NK-92 treated with Interleukin-12 subunit alpha and Interleukin-12 subunit beta, amount 100 ng/mL, for 24 hours (cell line): ENCODE data around the gene MED15.
"Not testable (repeated sequence)": the region's sequence is repeated elsewhere in the genome, so short reads cannot be mapped to it uniquely, and the experiment has no call there.

Source experiments
- DNase-seq: peaks from one replicate; lab custom pipeline; 2025; lab: John Stamatoyannopoulos, UW

The MED15 gene

GRCh38 chr22:20532256-20532993 is 25.0 kb downstream of the MED15 start:
- DNase-seq: no peak

DNA sequence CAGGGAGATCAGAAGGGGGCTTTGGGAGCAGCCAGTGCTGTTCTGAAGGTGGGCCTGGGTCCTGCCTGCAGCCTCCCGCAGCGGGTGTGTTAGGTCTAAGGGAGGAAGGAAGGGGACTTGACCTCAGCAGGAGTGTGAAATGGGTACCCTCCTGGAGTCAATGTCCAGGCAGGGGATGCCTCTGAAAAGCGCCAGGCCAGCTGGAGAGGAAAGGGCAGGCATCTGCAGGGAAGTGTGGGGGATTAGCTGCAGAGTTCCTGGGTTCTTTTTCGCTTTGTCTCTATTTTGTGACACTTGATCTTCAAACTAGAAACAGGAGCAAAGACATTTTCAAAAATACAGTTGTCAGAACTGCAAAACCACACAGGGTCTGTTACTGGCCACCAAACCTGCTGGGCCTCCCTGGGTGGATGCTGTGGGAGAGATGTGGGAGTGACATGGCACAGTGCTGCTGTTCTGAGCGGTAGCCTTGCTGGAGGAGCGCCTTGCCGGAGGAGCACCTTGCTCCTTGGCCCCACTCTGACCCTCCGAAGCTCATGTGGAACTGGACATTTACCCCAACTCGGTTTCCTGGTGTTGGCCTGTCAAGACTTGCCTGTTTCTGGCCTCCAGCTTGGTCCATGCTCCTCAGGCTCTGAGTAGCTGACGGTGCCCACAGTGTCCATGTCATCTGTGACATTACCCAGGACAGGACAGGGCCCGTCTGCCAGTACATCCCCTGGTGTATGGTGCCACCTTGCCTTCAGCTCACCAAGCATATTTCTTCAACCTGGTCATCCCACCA is 25.9 kb downstream of the MED15 start:
- DNase-seq: no peak

GRCh38 chr22:20533879-20534265 is 26.5 kb downstream of the MED15 start:
- no peak for DNase-seq

DNA sequence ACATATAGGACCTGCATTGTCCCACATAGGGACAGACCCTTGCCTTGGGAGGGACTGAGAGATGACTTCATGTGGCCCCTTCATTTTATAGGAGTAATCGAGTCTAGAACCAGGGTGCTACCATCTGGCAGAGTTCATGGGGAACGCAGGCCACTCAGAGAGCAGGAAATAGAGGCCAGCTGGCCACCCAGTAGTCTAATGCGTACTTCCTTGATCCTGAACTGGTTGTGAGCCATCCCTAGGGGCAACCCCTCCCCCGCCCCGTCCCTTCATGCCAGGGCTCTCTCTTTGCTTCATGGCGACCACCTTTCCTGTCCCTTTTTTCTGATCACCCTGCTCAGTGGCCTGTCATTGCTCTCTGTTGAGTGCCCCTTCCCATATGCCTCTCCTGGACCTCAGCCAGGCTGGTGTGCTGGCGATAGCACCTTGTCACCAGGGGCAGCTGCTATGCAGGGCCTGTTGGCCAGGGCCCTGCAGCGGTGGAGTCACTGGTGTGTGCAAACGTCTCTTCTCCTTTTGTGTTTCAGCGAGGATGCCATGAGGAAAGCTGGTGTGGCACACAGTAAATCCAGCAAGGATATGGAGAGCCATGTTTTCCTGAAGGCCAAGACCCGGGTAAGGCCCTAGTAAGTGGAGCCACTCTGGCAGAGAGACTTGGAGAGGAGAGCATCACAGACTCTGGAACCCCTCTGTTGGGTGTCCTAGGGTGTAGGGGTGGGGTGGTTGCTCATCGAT is 29.3 kb downstream of the MED15 start:
- no peak for DNase-seq

- no peak for DNase-seq
These were observed 29.9 kb downstream of the MED15 start for GRCh38 chr22:20537325-20537756.

GRCh38 chr22:20537983-20538382 is 30.6 kb downstream of the MED15 start:
- DNase-seq: no peak

GRCh38 chr22:20538875-20539274 is 31.5 kb downstream of the MED15 start:
- DNase-seq: not testable (repeated sequence)

DNA sequence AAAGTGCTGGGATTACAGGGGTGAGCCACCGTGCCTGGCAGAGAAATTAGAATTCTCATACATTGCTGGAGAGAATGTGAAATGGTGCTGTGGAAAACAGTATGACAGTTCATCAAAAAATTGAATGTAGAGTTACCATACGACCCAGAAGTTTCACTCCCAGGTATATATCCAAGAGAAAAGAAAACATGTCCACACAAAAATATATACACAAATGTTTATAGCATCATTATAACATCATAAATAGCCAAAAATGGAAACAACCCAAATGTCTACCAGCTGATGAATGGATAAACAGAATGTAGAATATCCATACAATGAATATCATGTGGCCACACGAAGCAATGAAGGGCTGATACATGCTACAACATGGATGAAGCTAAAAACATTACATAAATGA is 34.6 kb downstream of the MED15 start:
- DNase-seq: no peak

DNA sequence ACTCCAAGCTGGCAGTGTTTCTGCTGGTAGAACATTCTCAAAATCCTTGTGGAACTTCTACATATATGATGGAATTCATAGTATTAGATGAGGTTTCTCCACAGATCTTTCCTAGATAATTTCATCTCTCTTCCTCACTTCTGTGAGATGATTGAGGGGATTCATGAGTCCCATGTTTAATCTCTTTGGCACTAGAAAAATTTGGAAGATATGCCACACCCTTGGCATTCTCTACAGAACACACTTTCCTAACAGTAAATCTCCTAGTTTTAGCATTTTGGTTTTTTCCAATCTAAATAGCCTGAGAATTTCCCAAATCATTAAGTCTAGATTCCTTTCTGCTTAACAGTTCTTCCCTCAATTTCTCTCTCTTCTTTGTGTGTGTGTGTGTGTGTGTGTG is 35.3 kb downstream of the MED15 start:
- DNase-seq: no peak

DNA sequence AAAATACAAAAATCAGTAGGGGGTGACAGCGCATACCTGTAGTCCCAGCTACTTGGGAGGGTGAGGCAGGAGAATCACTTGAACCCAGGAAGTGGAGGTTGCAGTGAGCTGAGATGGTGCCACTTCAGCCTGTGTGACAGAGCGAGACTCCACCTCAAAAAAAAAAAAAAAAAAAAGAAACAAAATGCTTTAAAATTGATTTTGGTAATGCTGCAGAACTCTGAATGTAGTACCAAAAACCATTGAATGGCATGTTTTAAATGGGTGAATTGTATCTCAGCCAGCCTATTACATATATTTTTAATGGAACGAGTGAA is 37.9 kb downstream of the MED15 start:
- not testable (repeated sequence) for DNase-seq

DNA sequence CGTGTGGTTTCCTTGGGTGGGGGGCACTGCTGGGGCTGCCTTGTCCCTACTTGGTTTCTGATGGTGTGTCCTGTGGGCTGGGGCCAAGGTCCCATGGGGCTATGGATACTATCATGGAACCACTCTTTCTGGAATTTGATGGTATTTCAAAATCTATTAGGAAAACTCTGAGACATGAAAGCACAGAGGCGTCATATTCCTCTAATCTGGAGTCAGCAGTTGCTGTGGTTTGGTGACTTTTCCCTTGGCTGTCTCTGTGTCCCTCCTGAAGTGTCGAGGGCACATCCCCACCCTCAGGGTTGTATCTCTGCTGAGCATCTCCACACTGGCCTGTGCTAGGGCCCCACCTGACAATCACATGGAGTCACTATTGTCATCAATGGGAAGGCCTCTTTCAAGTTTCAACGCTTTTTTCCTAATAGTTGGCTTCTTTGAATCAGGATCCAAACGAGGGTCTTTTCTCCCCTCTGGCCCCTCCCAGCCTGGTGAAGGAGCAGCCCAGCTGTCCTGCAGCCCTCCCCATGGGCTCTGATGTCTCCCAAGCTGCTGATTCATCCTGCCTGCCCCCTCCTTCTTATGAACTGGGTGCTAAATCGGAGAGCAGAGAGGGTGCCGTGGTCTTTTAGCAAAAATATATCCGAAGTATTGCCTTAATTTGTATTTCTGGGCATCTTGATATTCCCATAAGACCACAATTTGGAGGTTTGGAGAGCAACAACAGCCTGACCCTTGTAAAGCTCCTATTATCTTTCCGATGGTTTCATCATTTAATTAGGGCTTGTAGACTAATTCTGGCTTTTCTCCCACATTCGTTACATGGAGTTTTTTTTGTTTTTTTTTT is 38.5 kb downstream of the MED15 start:
- no peak for DNase-seq

- no peak for DNase-seq
These were observed 39.1 kb downstream of the MED15 start for GRCh38 chr22:20546541-20546950.

GRCh38 chr22:20547029-20547428 is 39.6 kb downstream of the MED15 start:
- DNase-seq: no peak

GRCh38 chr22:20548806-20549205 is 41.4 kb downstream of the MED15 start:
- DNase-seq: no peak

DNA sequence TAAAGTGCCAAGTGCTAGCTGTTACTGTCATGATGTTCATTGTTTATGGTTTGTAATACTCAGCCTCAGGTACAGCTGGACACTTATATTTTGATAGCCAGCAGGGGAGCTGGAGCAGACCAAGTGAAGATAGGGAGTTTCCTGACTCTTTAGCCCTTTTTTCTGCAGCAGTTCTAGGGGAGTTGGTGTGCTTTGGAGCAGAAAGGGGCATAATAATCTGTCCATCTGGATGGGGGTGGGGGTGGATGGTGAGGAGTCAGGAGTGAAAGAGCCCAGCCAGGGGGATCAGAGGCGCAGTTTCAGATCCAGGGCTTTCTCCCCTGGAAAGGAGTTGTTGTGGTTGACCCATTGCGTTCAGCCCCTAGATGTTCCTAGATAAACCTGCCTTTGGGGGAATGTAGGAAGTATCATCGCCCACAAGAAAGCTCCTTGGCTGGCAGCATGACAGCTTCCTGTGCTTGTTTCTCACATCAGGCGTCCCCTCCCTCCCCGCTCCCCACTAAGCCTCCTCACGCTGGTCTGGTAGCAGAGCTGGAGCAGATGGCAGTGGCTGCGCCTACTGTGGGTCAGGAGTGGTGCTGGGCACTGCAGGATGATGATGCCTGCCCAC is 41.9 kb downstream of the MED15 start:
- DNase-seq: no peak

DNA sequence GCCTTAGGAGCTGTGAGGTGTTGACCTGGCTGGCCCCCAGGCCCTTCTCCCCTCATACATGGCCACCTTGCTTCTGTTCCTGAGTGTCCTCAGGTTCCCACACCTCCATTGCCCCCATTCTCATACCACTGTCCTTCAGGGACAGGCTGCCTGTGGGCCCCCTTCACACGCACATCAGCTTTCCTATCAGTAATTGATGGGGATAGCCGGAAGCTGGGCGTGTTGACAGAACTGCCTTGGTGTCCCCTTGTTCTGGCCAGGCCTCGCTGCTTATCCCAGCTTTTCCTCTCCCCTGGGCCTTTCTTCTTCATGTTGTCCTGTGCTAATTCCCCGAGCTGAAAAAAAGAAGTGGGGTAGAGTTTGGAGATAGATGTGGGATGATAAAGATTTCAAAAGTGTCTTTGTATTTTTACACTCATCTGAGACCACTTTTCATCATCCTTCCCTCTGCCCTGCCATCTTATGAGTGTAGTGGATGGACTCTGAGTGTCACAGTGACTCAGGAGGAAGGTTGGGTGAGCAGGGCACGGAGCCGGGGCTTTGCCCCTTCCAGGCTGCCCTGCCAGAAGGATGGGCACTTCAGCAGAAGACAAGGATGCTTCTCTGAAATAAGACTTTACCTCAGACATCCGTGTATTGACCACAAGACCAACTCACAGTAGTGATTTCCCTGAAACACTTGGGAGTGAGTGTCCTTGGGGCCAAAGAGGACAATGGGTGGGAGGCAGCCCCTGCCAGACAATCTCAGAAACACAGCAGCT is 42.8 kb downstream of the MED15 start:
- DNase-seq: no peak

DNA sequence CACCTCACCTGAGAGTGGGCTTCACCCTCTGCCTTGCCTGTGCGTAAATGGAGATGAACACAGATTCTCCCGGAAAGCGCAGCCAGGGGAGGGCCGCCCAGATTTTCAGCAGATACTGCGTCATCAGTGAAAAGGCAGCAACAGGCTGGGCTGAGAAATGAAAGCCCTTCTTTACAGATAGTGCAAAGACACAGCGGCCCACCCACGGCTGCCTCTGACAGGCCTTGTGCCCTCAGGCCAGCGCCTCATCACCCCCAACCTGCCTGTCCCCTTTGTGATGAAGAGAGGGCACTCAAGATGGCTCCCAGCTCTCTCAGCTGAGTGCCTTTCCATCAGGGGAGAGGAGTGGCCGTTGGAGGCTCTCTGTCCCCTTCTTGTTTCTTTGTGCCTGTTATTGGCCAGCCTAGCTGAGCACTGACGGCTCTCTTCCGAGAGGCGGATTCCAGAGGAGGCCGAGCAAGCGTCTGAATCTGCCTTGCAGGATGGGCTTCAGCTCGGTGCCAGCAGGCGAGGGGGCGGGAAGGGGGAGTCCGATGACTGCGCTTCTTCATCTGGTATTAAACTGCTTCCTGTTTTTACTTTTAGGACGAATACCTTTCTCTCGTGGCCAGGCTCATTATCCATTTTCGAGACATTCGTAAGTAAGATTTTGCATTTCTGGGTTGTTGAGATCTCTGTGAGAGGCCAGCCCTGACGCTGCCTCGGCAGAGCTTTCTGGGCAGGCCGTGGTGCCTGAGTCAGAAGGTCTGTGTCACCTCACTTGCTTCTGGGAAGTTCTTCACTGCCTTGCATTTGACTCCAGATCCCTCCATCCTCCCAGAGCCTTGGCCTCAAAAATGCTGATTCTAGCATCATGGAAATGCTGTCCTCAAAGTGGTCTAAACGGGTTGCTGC is 43.7 kb downstream of the MED15 start:
- DNase-seq: no peak

DNA sequence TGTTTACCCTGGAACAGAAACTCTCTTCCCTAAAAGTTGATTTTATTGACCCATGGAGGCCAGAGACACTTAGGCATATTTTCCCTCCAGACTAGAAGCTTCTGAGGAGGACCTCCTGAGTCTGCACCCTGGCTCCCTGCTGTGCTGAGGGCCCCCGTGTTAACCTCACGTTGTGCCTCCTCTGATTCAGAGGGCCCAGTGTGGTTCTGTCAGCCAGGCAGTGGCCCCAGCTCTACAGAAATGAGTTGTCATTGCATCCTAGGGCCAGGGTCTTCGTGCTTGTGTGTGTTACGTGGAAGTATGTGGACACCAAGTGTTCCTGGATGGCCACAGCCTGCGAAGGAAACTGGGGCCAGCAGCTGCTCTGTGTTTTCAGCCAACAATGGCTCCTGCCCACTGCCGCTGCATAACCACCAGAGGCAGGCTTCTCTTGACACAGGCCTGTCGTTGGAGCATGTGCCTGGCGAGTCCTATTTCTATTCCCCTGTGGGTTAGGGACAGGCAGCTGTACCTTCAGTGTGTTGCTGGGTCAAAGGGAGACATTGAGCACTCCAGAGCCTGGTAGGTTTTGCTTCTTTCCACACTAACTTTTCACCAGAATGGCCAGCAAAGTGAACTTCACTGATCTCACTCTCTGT is 44.5 kb downstream of the MED15 start:
- no peak for DNase-seq
